GM19351 (cell line): ENCODE measurements around the gene SPINT4.
"Not testable (repeated sequence)": the region's sequence is repeated elsewhere in the genome, so short reads cannot be mapped to it uniquely, and the experiment has no call there.

Source experiments
- ATAC-seq: cut with Tn5 transposase; IDR thresholded peaks from one replicate; pipeline ENCODE4 v1.9.1; 2021; ENCODE audit warnings: mild to moderate bottlenecking, moderate library complexity; ENCODE audit not compliant: unreplicated experiment

The SPINT4 gene

GRCh38 chr20:45764618-45765282, 42.6 kb downstream of the SPINT4 start:
- not testable (repeated sequence) for ATAC-seq

GRCh38 chr20:45765307-45765875, 43.2 kb downstream of the SPINT4 start:
- ATAC-seq, result no peak

GRCh38 chr20:45765980-45766379, 43.8 kb downstream of the SPINT4 start:
- no peak for ATAC-seq

GRCh38 chr20:45768479-45768878, 46.3 kb downstream of the SPINT4 start:
- no peak for ATAC-seq

GRCh38 chr20:45771182-45771759, 49.1 kb downstream of the SPINT4 start:
- no peak for ATAC-seq

- ATAC-seq, result no peak
These were observed 50.5 kb downstream of the SPINT4 start for GRCh38 chr20:45772693-45773092.

- ATAC-seq, result no peak
These were observed 52.8 kb downstream of the SPINT4 start for GRCh38 chr20:45774945-45775344.

GRCh38 chr20:45775411-45775810, 53.3 kb downstream of the SPINT4 start:
- ATAC-seq, result no peak
